Osteocyte (in vitro differentiated cells): ENCODE results near the gene THBS4. TPM values are rescaled to one million over a fixed set of nuclear protein-coding genes. Genes with fewer than 3 reads are reported as not detected.

Experiments used
- DNase-seq: peaks from one replicate; pipeline ENCODE4 v3.0.0; 2021; ENCODE audit warnings: mixed read lengths; ENCODE audit not compliant: unreplicated experiment; ENCODE audit errors: extremely low spot score
- H3K27ac Mint-ChIP-seq: one replicate; pipeline ENCODE4 v1.8.0; 2021; ENCODE audit warnings: mild to moderate bottlenecking, mixed read lengths; ENCODE audit not compliant: unreplicated experiment
- H3K27me3 Mint-ChIP-seq: one replicate; pipeline ENCODE4 v1.8.0; 2021; ENCODE audit warnings: mixed read lengths; ENCODE audit not compliant: unreplicated experiment
- H3K36me3 Mint-ChIP-seq: one replicate; pipeline ENCODE4 v1.8.0; 2021; ENCODE audit warnings: mixed read lengths; ENCODE audit not compliant: unreplicated experiment
- H3K4me1 Mint-ChIP-seq: one replicate; pipeline ENCODE4 v1.8.0; 2021; ENCODE audit warnings: mixed read lengths; ENCODE audit not compliant: unreplicated experiment
- H3K4me3 Mint-ChIP-seq: one replicate; pipeline ENCODE4 v1.8.0; 2021; ENCODE audit warnings: mild to moderate bottlenecking, moderate library complexity, mixed read lengths; ENCODE audit not compliant: unreplicated experiment
- H3K9me3 Mint-ChIP-seq: one replicate; pipeline ENCODE4 v1.8.0; 2021; ENCODE audit warnings: mixed read lengths; ENCODE audit not compliant: unreplicated experiment
- CTCF ChIP-seq: fragments of 200-600 bp; sonication (generic); IDR thresholded peaks from 2 replicates; pipeline ENCODE4 v1.5.0; 2021; ENCODE audit warnings: antibody characterized with exemption, mild to moderate bottlenecking, moderate library complexity
- total RNA-seq: library from RNA; stranded (reverse); gene quantifications from 2 replicates; pipeline ENCODE4 v1.2.1, GENCODE V29; 2021

Gene THBS4
- total RNA-seq, 1 donor from 2014 or later, result 1.4 TPM

GRCh38 chr5:80061547-80061946 is 26.4 kb downstream of the THBS4 start:
- H3K9me3 Mint-ChIP-seq, result no peaks in the 10 kb centered on the region
- peak; percentile 46 for DNase-seq
- H3K36me3 Mint-ChIP-seq, result no peaks in the 10 kb centered on the region
- TF ChIP-seq CTCF, result no peak
- no peak overlapping the region for H3K27ac Mint-ChIP-seq
- peaks cover 16% of the 10 kb centered on the region for H3K4me1 Mint-ChIP-seq
- H3K27me3 Mint-ChIP-seq, result peaks cover 22% of the 10 kb centered on the region
- no peak overlapping the region for H3K4me3 Mint-ChIP-seq

- Mint-ChIP-seq H3K36me3 (no peaks in the 10 kb centered on the region), H3K4me1 (peaks cover 16% of the 10 kb centered on the region), H3K27ac (no peak overlapping the region), H3K27me3 (peaks cover 13% of the 10 kb centered on the region), H3K4me3 (no peak overlapping the region), H3K9me3 (no peaks in the 10 kb centered on the region)
- TF ChIP-seq CTCF, result no peak
- peak; percentile 53 for DNase-seq
These were observed 29.0 kb downstream of the THBS4 start for GRCh38 chr5:80064124-80064523.

GRCh38 chr5:80067016-80067415 is 31.9 kb downstream of the THBS4 start:
- Mint-ChIP-seq H3K27me3 (peaks cover 8% of the 10 kb centered on the region), H3K4me3 (no peak overlapping the region), H3K36me3 (no peaks in the 10 kb centered on the region), H3K9me3 (no peaks in the 10 kb centered on the region), H3K27ac (no peak overlapping the region), H3K4me1 (peaks cover 9% of the 10 kb centered on the region)
- TF ChIP-seq CTCF, result no peak
- no peak for DNase-seq

- Mint-ChIP-seq H3K36me3 (no peaks in the 10 kb centered on the region), H3K27ac (no peak overlapping the region), H3K4me3 (no peak overlapping the region), H3K9me3 (no peaks in the 10 kb centered on the region), H3K27me3 (peaks cover 8% of the 10 kb centered on the region), H3K4me1 (peaks cover 10% of the 10 kb centered on the region)
- no peak for TF ChIP-seq CTCF
- peak; percentile 75 for DNase-seq
These were observed 32.5 kb downstream of the THBS4 start for GRCh38 chr5:80067531-80068245.

GRCh38 chr5:80068246-80068636 is 33.1 kb downstream of the THBS4 start:
- no peak overlapping the region for H3K4me3 Mint-ChIP-seq
- H3K27me3 Mint-ChIP-seq, result peaks cover 8% of the 10 kb centered on the region
- H3K27ac Mint-ChIP-seq, result no peak overlapping the region
- H3K36me3 Mint-ChIP-seq, result no peaks in the 10 kb centered on the region
- peak; percentile 73 for DNase-seq
- H3K9me3 Mint-ChIP-seq, result no peaks in the 10 kb centered on the region
- H3K4me1 Mint-ChIP-seq, result peaks cover 12% of the 10 kb centered on the region
- TF ChIP-seq CTCF, result no peak
